Hepatocyte (in vitro differentiated cells): ENCODE measurements around the gene TEC.

Source experiments
- EZH2 ChIP-seq: fragments of 200-600 bp; sonication (generic); IDR thresholded peaks from 2 replicates; pipeline ENCODE4 v1.6.1; 2016; ENCODE audit warnings: antibody characterized with exemption, mild to moderate bottlenecking, borderline replicate concordance
- EZH2phosphoT487 ChIP-seq: fragments of 200-600 bp; sonication (generic); IDR thresholded peaks from one replicate; pipeline ENCODE4 v1.6.1; 2018; ENCODE audit warnings: antibody characterized with exemption, mild to moderate bottlenecking, low read depth, moderate library complexity; ENCODE audit not compliant: unreplicated experiment, severe bottlenecking
- TF ChIP-seq, protein P1 (sequence below): fragments of 200-600 bp; sonication (generic); IDR thresholded peaks from 2 replicates; pipeline ENCODE4 v1.5.1; 2016; ENCODE audit warnings: antibody characterized with exemption, mild to moderate bottlenecking; ENCODE audit not compliant: poor library complexity

DNA sequence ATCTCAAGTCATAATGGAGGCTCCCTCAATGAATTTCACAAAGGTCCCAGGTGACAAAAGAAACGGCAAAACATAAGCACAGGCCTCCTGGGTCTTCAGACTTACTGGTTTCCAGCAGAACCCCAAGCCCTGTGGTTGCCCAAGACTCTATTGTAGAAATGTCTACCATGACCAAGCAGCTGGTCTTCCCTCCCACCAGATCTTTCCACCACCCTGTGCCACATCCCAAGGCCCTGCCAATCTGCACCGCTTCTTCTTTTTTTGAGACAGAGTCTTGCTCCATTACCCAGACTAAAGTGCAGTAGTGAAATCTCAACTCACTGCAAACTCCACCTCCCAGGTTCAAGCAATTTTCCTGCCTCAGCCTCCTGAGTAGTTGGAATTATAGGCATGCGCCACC, 112.4 kb downstream of the TEC start:
- TF ChIP-seq, protein P1, sequence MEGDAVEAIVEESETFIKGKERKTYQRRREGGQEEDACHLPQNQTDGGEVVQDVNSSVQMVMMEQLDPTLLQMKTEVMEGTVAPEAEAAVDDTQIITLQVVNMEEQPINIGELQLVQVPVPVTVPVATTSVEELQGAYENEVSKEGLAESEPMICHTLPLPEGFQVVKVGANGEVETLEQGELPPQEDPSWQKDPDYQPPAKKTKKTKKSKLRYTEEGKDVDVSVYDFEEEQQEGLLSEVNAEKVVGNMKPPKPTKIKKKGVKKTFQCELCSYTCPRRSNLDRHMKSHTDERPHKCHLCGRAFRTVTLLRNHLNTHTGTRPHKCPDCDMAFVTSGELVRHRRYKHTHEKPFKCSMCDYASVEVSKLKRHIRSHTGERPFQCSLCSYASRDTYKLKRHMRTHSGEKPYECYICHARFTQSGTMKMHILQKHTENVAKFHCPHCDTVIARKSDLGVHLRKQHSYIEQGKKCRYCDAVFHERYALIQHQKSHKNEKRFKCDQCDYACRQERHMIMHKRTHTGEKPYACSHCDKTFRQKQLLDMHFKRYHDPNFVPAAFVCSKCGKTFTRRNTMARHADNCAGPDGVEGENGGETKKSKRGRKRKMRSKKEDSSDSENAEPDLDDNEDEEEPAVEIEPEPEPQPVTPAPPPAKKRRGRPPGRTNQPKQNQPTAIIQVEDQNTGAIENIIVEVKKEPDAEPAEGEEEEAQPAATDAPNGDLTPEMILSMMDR, result no peak
- no peak for TF ChIP-seq EZH2
- no peak for TF ChIP-seq EZH2phosphoT487
